HG03354 (cell line): ENCODE measurements around the gene BUD13.
"Not testable (repeated sequence)": the region's sequence is repeated elsewhere in the genome, so short reads cannot be mapped to it uniquely, and the experiment has no call there.

Experiments used
- ATAC-seq: cut with Tn5 transposase; IDR thresholded peaks from one replicate; pipeline ENCODE4 v1.9.1; 2021; ENCODE audit warnings: mild to moderate bottlenecking; ENCODE audit not compliant: unreplicated experiment, poor library complexity, severe bottlenecking

BUD13 gene

DNA sequence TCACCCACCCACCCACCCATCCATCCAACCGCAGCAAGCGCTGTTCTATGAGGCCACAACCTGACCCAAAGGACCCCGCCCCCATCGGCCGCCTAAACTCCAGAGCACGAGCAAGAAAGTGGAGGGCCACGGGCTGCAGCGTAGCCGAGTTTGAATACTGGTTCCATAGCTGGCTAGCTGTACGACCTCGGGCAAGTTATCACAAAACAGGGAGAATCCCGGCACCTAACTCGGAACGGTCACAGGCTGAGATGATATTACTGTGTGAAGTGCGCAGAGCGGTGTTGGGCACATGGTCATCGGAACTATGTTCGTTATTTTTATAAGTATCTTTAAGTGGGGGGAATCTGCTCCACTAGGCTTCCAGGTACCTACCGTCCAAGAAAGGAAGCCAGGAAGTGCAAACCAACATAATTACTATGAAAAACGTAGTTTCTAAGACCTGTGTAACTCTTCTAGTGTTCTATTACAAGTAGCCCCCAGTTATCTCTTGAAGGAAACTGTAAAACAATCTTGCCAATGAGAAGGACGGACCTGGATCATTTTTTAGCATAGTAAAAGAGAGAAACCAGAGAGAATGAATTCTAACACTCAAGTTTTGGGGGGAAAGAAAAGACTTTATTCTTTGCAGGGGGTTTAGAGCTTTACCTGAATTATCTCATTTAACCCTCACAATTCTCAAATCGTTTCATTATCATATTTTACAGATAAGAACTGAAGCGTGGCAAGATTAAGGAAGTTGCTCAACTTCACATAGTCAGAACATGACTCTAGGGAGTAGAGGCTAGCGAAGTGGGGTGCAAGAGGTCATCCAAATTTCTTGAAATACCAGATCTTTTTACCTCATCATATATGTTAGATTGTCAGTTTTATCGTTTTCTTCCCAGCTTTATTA lies 663 bp upstream of the BUD13 start:
- ATAC-seq: no peak

- no peak for ATAC-seq
These were observed 852 bp downstream of the BUD13 start for GRCh38 chr11:116771935-116772334.

DNA sequence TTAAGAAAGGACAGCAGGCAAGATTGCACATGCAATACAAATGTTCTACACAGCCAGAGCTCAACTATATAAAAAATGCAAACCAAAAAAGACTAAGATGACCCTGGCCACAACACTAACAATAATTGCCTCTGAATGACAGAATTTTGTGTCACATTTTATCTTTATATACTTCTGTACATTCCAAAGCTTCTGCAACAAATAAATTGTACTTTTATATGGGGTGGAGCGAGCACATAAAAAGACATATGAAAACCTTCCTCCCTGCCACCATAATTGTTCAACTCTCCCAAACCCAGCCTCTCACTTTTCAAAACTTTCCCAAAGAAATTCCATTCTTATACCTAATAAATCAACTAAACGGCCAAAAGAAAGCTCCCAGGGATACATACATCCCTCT lies 10.7 kb downstream of the BUD13 start:
- no peak for ATAC-seq

GRCh38 chr11:116756044-116756443 lies 16.7 kb downstream of the BUD13 start:
- ATAC-seq: not testable (repeated sequence)

DNA sequence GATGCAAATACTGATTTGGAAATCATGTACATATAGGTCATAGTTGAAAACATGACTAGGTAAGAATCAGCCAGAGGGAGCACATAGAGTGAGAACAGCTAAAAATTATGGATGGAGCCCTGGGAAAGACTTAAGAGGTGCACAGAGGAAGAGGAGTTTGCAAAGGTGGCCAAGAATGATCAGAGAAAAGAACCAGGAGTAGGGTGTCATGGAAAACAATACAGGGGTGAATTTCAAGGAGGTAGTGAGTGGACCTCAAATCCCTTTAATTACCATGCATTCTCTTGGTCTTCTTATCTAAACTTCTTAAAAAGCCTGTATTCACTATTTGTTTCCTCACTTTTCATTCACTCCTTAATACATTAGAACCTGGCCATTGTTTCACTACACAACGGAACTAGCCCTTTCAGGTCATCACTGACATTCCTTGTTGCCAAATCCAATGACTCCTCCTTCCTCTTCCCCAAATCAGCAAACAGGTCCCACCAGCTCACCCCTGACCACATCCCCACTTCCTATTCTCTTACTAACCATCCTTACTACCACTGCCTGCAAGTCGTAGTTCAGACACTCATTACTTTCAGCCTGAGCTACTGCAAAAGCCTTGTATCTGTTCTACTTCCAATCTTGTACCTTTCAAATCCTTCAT lies 22.6 kb downstream of the BUD13 start:
- ATAC-seq: no peak

DNA sequence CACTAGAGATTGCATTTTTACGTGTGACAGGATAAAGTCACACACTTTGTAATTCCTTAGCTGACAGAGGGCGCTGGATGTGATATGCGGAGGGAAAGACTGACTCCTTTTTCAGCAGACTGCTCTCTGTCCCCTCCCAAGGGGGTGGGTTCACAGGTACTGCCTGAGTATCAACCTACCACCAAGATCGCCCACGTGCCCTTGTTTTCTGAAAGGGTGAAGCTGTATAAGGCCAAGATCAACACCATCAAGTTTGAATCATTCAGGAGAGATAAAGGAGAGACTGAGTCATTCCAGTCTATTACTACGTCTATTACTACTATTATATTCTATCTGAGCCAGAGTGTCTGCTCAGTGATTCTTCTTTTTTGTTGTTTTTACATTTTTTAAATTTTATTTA lies 30.7 kb downstream of the BUD13 start:
- no peak for ATAC-seq

DNA sequence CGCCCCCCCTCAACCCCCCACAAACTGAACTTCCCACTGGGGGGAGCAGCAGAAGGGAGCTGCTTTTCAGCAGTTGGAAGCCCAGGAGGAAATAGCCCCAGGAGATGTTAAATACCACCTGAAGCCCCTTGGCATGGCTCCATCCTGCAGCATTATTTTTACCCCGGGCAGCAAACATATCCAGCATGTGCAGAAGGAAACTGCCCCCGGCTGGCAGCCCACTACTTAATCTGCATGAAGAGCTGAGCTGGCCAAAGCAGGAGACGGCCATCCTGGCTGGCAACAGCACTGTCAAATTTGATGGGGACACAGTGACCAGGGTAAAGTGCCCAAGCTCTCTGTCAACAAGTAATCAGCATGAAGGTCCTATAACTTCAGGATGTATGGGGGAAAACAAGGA lies 32.0 kb downstream of the BUD13 start:
- no peak for ATAC-seq

DNA sequence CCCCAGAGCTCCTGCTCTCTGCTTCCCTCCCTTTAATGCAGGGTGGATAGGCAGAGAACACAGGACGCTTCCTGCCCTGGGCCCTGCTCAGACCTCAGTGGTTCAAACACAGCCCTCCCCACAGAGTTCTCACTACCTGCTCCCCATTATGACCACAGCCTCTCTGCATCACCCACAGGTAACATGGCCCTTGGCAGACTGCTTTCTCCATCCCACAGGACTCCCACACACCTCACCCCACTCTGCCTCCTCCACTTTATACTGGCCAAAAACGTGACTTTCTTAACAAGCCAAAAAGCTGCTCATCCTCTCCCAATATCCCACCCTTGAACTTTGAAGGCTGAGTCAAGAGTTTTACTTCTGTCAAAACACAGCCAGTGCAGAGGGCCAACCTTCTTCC lies 33.8 kb downstream of the BUD13 start:
- ATAC-seq: no peak

GRCh38 chr11:116736763-116737162 lies 36.0 kb downstream of the BUD13 start:
- no peak for ATAC-seq

DNA sequence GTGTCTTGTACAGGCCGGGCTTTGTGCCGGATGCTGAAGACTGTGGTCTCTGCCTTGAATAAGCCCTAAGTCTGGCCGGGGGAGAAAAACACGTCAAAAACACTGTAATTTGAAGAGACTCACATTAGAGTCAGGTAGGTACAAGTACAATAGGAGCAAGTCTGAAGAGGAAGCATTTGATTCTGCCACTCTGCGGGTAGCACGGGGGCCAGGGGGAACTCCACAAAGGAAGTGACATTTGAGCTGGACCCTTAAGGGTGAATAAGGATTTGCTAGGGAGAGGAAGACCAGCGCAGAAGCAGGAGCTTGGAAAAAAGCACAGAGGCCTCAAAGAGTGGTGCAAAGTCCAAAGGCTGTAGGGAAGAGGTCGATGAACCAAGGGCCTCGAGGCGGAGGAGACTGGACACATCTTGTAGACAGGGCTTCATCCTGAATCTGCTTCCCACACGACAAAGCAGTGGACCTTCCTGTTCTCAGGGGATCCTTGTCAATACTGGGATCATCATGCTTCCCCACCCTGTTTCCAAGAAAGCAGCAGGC lies 38.7 kb downstream of the BUD13 start:
- no peak for ATAC-seq

- peak; percentile 35 for ATAC-seq
These were observed 39.6 kb downstream of the BUD13 start for GRCh38 chr11:116733043-116733755.

DNA sequence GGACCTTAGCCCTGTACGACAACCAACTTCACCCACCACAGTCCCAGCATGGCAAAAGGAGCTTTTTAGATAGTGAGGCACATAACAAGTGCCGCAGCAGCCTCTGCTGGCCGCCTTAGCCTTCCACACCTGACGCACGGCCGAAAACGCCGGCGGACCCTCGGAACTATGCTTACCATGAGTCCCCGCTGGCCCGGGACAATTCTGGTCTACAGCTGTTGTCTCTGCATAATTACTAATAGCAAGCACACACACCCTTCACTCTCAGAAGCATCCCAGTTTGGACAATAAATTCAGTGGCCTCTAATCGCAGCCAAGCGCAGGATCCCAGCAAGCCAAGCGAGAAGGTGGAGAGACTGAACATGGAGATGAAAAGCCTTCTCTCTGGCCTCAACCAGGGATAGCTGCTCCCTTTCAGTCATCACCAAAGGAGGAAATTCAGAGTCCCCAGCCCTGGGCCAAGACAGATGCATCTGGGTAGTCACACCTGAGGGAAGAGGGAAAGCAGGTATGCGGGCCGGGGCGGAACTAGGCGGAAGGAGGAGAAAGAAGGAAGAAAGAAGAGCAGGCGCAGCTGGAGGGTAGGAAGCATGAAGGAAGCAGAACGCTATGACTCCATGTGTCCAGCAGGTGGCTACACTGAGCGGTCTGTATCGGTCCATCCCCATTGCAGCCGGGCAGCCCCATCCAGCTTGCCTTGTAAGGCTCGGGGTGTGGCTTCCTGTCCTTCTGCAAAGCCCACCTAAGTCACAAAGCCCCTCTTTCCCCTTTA lies 40.3 kb downstream of the BUD13 start:
- peak; percentile 87 for ATAC-seq

DNA sequence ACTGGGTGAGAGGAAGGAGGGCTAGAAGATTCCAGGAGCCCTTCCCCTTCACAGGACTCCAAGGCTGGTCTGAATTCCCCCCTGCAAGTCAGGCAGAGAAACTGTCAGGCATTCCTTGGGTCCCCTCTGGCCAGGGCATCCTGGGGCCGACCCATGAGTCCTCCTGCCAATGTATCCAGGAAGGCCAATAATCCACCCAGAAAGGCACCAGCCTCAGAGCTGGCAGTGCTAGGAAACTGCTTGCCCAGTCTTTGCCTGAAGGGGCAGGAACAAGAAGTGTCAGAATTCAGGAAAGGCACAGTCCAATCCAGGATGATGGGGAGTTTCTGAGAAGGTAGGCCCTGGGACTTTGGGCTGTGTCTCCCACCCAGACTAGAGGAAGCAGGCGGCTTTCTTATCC lies 41.0 kb downstream of the BUD13 start:
- ATAC-seq: no peak

GRCh38 chr11:116731097-116731761 lies 41.6 kb downstream of the BUD13 start:
- ATAC-seq: no peak

- no peak for ATAC-seq
These were observed 42.2 kb downstream of the BUD13 start for GRCh38 chr11:116730601-116731000.

GRCh38 chr11:116730241-116730561 lies 42.6 kb downstream of the BUD13 start:
- no peak for ATAC-seq

GRCh38 chr11:116729501-116730240 lies 43.1 kb downstream of the BUD13 start:
- ATAC-seq: no peak

- no peak for ATAC-seq
These were observed 44.8 kb downstream of the BUD13 start for GRCh38 chr11:116727990-116728389.
